Activated gamma-delta T cell (primary cell): ENCODE results near the gene FASTK.

ENCODE experiments used
- DNase-seq: peaks from one replicate; lab custom pipeline; 2025; lab: John Stamatoyannopoulos, UW

Gene FASTK

GRCh38 chr7:151081170-151082101, 827 bp upstream of the FASTK start:
- no peak for DNase-seq

GRCh38 chr7:151080067-151080521, 515 bp downstream of the FASTK start:
- no peak for DNase-seq

GRCh38 chr7:151079199-151079910, 1.3 kb downstream of the FASTK start:
- DNase-seq, result no peak

- no peak for DNase-seq
Measured at GRCh38 chr7:151078233-151079040, 2.2 kb downstream of the FASTK start.

GRCh38 chr7:151077705-151078232, 2.8 kb downstream of the FASTK start:
- no peak for DNase-seq

GRCh38 chr7:151076863-151077704, 3.5 kb downstream of the FASTK start:
- DNase-seq, result no peak

GRCh38 chr7:151075978-151076426, 4.6 kb downstream of the FASTK start:
- DNase-seq, result no peak

- no peak for DNase-seq
Measured at GRCh38 chr7:151075662-151075971, 5.0 kb downstream of the FASTK start.

- no peak for DNase-seq
Measured at GRCh38 chr7:151074817-151075661, 5.6 kb downstream of the FASTK start.

- no peak for DNase-seq
Measured at GRCh38 chr7:151073990-151074389, 6.6 kb downstream of the FASTK start.

- no peak for DNase-seq
Measured at GRCh38 chr7:151071032-151071866, 9.4 kb downstream of the FASTK start.

GRCh38 chr7:151070574-151070960, 10.0 kb downstream of the FASTK start:
- DNase-seq, result no peak

GRCh38 chr7:151069841-151070573, 10.6 kb downstream of the FASTK start:
- no peak for DNase-seq

- no peak for DNase-seq
Measured at GRCh38 chr7:151068069-151068773, 12.4 kb downstream of the FASTK start.

GRCh38 chr7:151066273-151066974, 14.2 kb downstream of the FASTK start:
- no peak for DNase-seq

- DNase-seq, result no peak
Measured at GRCh38 chr7:151065516-151065915, 15.1 kb downstream of the FASTK start.

- no peak for DNase-seq
Measured at GRCh38 chr7:151064993-151065392, 15.6 kb downstream of the FASTK start.
